Peyer's patch (tissue), 4 donors: ENCODE results near the gene NPLOC4.

Source experiments
- CTCF ChIP-seq, 6 experiments: fragments of 450-650 bp in 4 of 6; fragments of 200-600 bp in 2 of 6; sonication (generic) in 1 of 6; IDR thresholded peaks; one replicate each; pipeline ENCODE4 v1.5.1; 2017 to 2019; ENCODE audit warnings: antibody characterized with exemption in 6 of 6, mild to moderate bottlenecking in 3 of 6, moderate library complexity in 1 of 6
- POLR2A ChIP-seq, 2 donors: fragments of 450-650 bp; IDR thresholded peaks; one replicate each; pipeline ENCODE4 v1.5.1; 2017; ENCODE audit warnings: antibody characterized with exemption in 2 of 2, mild to moderate bottlenecking in 2 of 2, moderate library complexity in 2 of 2

GRCh38 chr17:81510785-81511553, 125.9 kb downstream of the NPLOC4 start:
- no peak for TF ChIP-seq CTCF (IDR thresholded peaks at IDR 0.05)
- no peak for TF ChIP-seq POLR2A (IDR thresholded peaks at IDR 0.05)
